Activated T-cell treated with anti-CD3 and anti-CD28 coated beads, Interleukin-2, amount 50 U/mL, for 72 hours (primary cell): Measurements from ENCODE around the gene NPRL2. TPM values are rescaled to one million over a fixed set of nuclear protein-coding genes. Genes with fewer than 3 reads are reported as not detected.

Source experiments
- ATAC-seq, 2 donors: fragments of 150-1000 bp; cut with Tn5 transposase; replicated peaks in 1 of 2; 2 replicates each; pipeline ENCODE4 v1.10.0; 2021; ENCODE audit warnings: moderate library complexity in 2 of 2, mild to moderate bottlenecking in 1 of 2
- DNase-seq, 2 donors: peaks; one replicate each; pipeline ENCODE4 v3.0.0; 2021 to 2022; ENCODE audit warnings: mixed read lengths in 1 of 2
- H3K27ac Mint-ChIP-seq: one replicate; pipeline ENCODE4 v1.8.0; 2022; ENCODE audit warnings: mild to moderate bottlenecking, moderate library complexity, mixed read lengths
- H3K27me3 Mint-ChIP-seq: one replicate; pipeline ENCODE4 v1.8.0; 2022; ENCODE audit warnings: low read depth, mixed read lengths
- H3K36me3 Mint-ChIP-seq, 2 donors: one replicate each; pipeline ENCODE4 v1.8.0; 2022; ENCODE audit warnings: mixed read lengths in 2 of 2, mild to moderate bottlenecking in 1 of 2; ENCODE audit not compliant: insufficient read depth in 2 of 2
- H3K4me1 Mint-ChIP-seq: one replicate; pipeline ENCODE4 v1.8.0; 2022; ENCODE audit warnings: low read depth, mixed read lengths
- H3K4me3 Mint-ChIP-seq, 2 donors: one replicate each; pipeline ENCODE4 v1.8.0; 2022; ENCODE audit warnings: mild to moderate bottlenecking in 2 of 2, mixed read lengths in 2 of 2, moderate library complexity in 2 of 2
- H3K9me3 Mint-ChIP-seq, 2 donors: one replicate each; pipeline ENCODE4 v1.8.0; 2022; ENCODE audit warnings: mixed read lengths in 2 of 2
- total RNA-seq, 2 donors: library from RNA; stranded (reverse); gene quantifications; one replicate each; pipeline ENCODE4 v1.2.3, GENCODE V29; 2022

Gene NPRL2
- total RNA-seq, 2 donors from 2014 or later = 46.0 to 46.4 TPM

DNA sequence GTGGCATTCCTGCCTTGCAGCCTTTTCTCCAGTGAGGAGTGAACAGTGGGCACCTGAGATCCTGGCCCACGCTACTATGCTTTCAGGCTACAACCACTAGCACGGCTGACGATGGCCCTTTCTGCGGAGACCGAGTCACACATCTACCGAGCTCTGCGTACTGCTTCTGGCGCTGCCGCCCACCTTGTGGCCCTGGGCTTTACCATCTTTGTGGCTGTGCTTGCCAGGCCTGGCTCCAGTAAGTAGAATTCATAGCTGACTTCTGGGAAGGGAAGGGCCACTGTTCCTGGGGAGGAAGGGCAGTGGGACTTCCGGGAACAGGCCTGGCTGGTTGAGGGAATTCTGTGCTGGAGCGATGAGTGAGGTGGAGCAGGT lies 735 bp upstream of the NPRL2 start:
- Mint-ChIP-seq H3K27me3 (no peaks in the 10 kb centered on the region), H3K36me3 (peaks cover 3 to 10% of the 10 kb centered on the region in 2 donors), H3K9me3 (no peaks in the 10 kb centered on the region), H3K27ac (peak overlapping the region; percentile 80), H3K4me1 (peaks cover 63% of the 10 kb centered on the region), H3K4me3 (peak overlapping the region; percentile 92 to 94)
- ATAC-seq (no peak), DNase-seq (no peak)

DNA sequence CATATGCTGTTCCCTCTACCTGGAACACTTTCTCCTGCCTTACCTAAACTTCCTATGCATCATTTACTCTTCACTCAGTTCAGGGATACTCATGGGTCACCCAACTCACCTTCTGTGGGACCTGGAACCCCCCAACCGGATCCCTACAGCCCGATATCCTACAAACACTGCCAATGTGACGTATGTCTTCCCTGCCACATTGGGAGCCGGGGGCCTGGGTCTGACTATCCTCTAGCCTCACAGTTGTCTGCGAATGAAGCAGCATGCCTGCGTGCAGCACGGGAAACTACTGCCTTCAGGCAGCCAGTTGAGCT lies 405 bp downstream of the NPRL2 start:
- Mint-ChIP-seq H3K4me1 (peaks cover 64% of the 10 kb centered on the region), H3K36me3 (peaks cover 3 to 10% of the 10 kb centered on the region in 2 donors), H3K4me3 (peak overlapping the region; percentile 92 to 94)

DNA sequence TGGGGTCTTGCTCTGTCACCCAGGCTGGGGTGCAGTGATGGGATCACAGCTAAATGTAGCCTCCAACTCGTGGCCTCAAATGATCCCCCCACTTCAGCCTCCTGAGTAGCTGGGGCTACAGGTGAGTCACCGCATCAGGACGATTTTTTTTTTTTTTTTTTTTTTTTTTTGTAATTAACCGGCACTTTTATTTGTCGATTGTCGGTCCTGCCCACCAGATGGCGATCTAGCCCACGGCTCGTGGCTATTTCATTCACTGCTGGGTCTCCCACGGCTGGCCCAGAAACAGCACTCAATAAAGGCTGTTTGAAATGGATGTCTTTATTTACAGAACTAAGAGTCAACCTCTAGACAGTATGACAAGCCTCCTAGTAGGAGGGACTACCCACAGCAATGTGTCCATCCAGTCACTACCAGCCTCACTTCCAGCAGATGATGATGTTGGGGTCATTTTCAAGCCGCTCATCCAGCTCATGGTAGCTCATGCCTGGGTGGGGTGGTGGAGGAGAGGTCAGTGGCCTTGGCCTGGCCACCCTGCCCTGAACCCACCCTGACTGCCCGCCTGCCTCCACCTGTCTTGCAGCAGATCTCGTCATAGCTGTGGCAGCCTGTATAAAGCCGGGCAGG lies 3.3 kb downstream of the NPRL2 start:
- Mint-ChIP-seq H3K4me3 (peak overlapping the region in 1 of 2 donors; percentile 53), H3K9me3 (no peaks in the 10 kb centered on the region), H3K4me1 (peaks cover 57% of the 10 kb centered on the region), H3K27me3 (no peaks in the 10 kb centered on the region), H3K36me3 (peaks cover 0 to 7% of the 10 kb centered on the region in 2 donors), H3K27ac (peak overlapping the region; percentile 27)
- DNase-seq (peak; percentile 73 to 76), ATAC-seq (no peak)

More for the DNA sequence above, 405 bp downstream of the NPRL2 start:
- DNase-seq = no peak
- no peak for ATAC-seq
- no peaks in the 10 kb centered on the region for H3K27me3 Mint-ChIP-seq
- H3K27ac Mint-ChIP-seq = peak overlapping the region; percentile 80
- no peaks in the 10 kb centered on the region for H3K9me3 Mint-ChIP-seq

DNA sequence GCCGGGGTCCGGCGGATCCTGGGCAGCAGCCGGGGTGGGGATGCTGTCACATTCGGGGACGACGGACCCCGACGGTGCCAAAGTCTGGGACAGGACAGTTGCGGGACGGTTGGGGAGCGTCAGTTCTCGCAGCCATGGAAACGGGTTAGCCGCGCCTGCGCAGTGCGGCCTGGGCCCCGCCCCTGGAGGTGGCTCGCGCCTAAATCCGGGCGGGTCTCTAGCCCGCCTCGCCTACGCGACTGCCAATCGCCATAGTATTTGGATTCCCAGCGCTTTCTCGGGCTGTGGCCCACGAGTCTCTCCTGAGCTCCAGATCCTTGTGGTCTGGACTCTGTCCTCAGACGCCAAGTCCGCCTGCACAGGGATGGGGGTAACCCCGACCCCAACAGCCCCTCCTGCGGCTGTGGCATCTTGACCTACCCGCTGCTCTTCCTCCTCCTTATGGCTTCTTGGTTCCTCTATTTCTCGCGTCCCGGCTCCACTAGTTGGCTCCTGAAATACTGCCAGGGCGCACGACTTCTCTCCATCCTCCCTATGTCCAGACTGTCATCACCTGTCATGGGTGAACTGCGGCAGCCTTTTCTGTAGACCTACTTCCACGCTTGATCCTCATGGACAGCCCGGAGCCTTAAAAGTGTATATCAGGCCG lies 4.9 kb downstream of the NPRL2 start, which contains the start of gene ZMYND10:
TSS of gene ZMYND10 (minus strand) at position 147 of the 649 bp plus-strand sequence. CDS start 153 bp downstream, outside the sequence.
- no peaks in the 10 kb centered on the region for H3K27me3 Mint-ChIP-seq
- no peaks in the 10 kb centered on the region for H3K9me3 Mint-ChIP-seq
- H3K4me3 Mint-ChIP-seq = peak within 1 kb of the TSS; percentile 79 to 87
- peaks cover 51% of the 10 kb centered on the region for H3K4me1 Mint-ChIP-seq
- H3K27ac Mint-ChIP-seq = peak within 1 kb of the TSS; percentile 48
- ATAC-seq = peak; percentile 28 to 43
- DNase-seq = peak; percentile 81 to 84
- peaks cover 0 to 7% of the 10 kb centered on the region in 2 donors for H3K36me3 Mint-ChIP-seq

DNA sequence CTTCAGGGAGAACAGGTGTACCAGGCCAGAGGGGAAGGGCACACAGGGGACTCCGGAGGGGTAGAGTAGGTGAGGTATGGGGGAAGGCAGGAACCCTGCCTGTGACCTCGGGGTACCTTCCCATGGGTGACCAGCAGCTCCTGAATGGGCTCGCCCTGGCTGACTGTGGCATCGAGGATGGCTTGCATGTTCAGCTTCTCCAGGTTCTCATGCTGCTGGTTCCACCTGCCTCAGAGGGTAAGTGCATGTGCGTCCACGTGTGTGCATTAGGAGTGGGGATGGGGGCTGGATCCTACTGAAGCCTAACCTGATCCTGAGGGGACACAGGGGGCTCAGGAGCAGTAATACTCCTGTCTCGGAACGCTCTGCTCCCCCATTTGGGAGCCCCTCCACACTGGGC lies 5.6 kb downstream of the NPRL2 start:
- Mint-ChIP-seq H3K27me3 (no peaks in the 10 kb centered on the region), H3K9me3 (no peaks in the 10 kb centered on the region), H3K27ac (no peak overlapping the region), H3K4me3 (peak overlapping the region; percentile 79 to 87), H3K36me3 (peaks cover 0 to 7% of the 10 kb centered on the region in 2 donors), H3K4me1 (peaks cover 46% of the 10 kb centered on the region)
- ATAC-seq = no peak
- DNase-seq = no peak

DNA sequence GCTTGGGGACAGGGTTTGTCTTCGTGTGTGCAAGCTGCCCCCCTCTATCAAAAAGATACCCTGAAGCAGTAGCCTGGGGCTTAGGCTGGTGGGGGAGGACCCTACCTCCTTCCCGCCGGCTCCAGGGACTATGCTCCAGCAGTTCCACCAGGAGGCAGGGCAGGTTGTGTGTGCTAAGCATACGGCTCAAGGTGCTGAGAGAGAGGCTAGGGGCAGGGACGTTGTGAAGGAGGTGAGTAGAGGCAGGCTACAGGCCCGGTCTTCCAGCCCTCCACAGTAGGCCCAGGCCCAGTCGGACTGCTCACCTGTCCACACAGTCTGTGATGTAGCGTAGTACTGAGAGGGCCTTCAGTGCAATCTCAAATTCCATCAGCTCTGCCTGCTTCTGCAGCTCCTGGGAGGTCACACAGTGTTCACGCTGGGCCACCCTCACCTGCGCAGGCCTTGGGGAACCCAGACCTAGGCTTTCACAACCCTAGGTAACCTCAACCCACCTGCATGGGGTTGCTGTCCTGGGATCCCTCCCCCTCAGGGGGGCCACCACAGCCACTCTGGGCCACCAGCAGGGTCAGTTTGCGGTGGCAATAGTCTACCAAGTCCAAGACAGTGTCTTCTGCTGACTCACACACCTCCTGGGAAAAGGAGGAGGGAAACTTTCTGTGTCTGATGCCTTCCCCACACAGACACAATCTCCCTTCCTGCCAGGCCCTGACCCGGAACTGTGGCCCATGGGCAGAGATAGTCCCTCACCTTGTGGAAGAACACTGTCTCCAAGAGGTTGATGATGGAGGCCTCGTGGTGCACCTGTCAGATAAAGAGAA lies 7.6 kb downstream of the NPRL2 start:
- no peak overlapping the region for H3K4me3 Mint-ChIP-seq
- H3K27ac Mint-ChIP-seq = no peak overlapping the region
- no peak for DNase-seq

DNA sequence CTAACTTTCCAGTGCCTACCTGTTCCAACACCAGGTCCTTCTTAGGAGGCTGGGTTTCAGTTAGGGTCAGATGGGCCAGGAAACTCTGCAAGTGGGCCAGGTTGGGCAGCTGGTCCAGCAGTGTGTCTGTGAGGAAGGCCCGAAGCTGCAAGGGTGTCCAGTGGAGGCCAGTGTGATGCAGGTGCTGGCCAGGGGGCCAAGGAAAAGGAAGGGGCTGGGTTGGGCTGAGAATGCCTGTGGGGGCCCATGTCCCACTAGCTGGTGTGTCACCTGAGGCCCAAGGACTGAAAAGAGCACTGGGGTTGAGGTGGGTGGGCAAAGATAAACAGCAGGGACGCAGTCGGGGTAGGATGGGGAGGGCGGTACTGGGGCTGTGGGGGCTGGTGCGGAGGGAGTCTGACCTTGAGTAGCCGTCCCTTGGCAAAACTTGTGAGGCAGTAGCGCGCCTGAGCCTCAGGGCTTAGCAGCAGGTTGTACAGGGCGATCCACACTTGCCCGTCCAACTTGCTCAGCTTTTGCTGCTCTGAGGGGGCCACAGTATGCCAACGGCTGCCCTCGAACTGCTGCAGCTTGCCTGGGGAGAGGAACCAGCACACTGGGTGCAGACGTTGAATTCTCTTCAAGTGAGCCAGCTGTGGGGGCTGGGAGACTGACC lies 8.5 kb downstream of the NPRL2 start:
- no peak for DNase-seq
- H3K27ac Mint-ChIP-seq = no peak overlapping the region
- peak overlapping the region in 1 of 2 donors; percentile 86 for H3K4me3 Mint-ChIP-seq

More for the DNA sequence above, 7.6 kb downstream of the NPRL2 start:
- no peaks in the 10 kb centered on the region for H3K27me3 Mint-ChIP-seq
- H3K36me3 Mint-ChIP-seq = peaks cover 8 to 13% of the 10 kb centered on the region in 2 donors
- H3K4me1 Mint-ChIP-seq = peaks cover 54% of the 10 kb centered on the region
- no peak for ATAC-seq
- no peaks in the 10 kb centered on the region for H3K9me3 Mint-ChIP-seq

DNA sequence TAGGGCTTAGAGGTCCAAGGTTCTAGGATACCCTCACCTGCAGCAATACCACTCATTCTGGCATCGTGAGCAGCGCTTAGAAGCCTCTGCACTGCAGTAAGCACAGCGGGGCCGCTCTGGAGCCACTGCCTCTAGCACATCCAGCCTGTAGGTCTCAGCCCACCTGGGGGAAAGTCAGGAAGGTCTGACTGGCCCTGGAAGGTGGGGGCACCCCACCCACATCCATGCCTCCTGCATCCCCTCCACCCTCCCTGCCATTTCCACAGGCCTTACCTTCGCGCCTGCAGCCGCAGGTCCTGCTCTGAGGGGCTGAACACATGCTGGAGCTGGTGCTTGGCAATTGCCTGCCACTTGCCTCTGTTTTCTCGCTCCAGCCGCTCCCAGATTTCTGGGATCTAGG lies 9.0 kb downstream of the NPRL2 start:
- no peak for DNase-seq
- no peaks in the 10 kb centered on the region for H3K9me3 Mint-ChIP-seq

More for the DNA sequence above, 8.5 kb downstream of the NPRL2 start:
- H3K9me3 Mint-ChIP-seq = no peaks in the 10 kb centered on the region
- ATAC-seq = no peak
- no peaks in the 10 kb centered on the region for H3K27me3 Mint-ChIP-seq
- peaks cover 48% of the 10 kb centered on the region for H3K4me1 Mint-ChIP-seq
- peaks cover 8 to 12% of the 10 kb centered on the region in 2 donors for H3K36me3 Mint-ChIP-seq

DNA sequence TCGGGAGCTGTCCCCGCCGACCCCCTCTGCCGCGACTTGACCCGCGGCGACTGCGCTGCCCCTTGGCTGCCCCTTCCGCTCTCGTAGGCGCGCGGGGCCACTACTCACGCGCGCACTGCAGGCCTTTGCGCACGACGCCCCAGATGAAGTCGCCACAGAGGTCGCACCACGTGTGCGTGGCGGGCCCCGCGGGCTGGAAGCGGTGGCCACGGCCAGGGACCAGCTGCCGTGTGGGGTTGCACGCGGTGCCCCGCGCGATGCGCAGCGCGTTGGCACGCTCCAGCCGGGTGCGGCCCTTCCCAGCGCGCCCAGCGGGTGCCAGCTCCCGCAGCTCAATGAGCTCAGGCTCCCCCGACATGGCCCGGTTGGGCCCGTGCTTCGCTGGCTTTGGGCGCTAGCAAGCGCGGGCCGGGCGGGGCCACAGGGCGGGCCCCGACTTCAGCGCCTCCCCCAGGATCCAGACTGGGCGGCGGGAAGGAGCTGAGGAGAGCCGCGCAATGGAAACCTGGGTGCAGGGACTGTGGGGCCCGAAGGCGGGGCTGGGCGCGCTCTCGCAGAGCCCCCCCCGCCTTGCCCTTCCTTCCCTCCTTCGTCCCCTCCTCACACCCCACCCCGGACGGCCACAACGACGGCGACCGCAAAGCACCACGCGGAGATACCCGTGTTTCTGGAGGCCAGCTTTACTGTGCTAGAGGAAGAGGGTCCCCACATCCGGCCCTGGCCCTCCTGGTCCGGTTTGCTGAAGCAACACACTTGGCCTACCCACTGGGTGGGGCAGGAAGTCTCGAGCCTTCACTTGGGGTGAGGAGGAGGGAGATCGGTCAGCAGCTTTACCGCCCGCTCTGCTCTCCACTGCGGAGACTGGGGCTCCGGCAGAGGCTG lies 9.9 kb downstream of the NPRL2 start, which contains the start of gene RASSF1:
TSS of gene RASSF1 (minus strand) at position 389 of the 882 bp plus-strand sequence. CDS start at position 358, 31 bp downstream.
- H3K4me1 Mint-ChIP-seq = peaks cover 46% of the 10 kb centered on the region
- peak within 1 kb of the TSS; percentile 97 for H3K27ac Mint-ChIP-seq
- peak; percentile 67 to 83 for DNase-seq

More for the DNA sequence above, 9.0 kb downstream of the NPRL2 start:
- H3K4me1 Mint-ChIP-seq = peaks cover 46% of the 10 kb centered on the region
- no peaks in the 10 kb centered on the region for H3K27me3 Mint-ChIP-seq
- peak overlapping the region; percentile 86 to 92 for H3K4me3 Mint-ChIP-seq
- H3K27ac Mint-ChIP-seq = no peak overlapping the region
- ATAC-seq = no peak
- peaks cover 10 to 15% of the 10 kb centered on the region in 2 donors for H3K36me3 Mint-ChIP-seq

DNA sequence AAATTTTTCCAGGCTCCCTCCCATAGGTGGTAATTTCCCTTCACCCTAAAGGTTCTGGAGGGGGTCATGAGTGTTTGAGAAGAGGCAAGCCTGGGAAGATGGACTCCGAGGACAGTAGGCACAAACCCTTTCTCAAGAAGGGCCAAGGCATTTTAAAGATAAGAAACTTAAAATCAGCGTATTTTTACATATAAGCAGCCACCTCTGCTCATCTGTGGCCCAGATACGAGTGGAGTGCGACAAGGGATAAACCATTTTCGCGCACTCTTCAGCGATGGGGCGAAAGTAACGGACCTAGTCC lies 10.5 kb downstream of the NPRL2 start:
- Mint-ChIP-seq H3K9me3 (no peaks in the 10 kb centered on the region), H3K27ac (peak overlapping the region; percentile 97), H3K4me1 (peaks cover 47% of the 10 kb centered on the region), H3K27me3 (no peaks in the 10 kb centered on the region), H3K4me3 (peak overlapping the region; percentile 86 to 92), H3K36me3 (peaks cover 16 to 20% of the 10 kb centered on the region in 2 donors)
- DNase-seq = no peak
- ATAC-seq = no peak

More for the DNA sequence above, 9.9 kb downstream of the NPRL2 start, which contains the start of gene RASSF1:
- peak within 1 kb of the TSS; percentile 86 to 92 for H3K4me3 Mint-ChIP-seq
- ATAC-seq = peak; percentile 14 to 51
- H3K36me3 Mint-ChIP-seq = peaks cover 12 to 17% of the 10 kb centered on the region in 2 donors
- H3K9me3 Mint-ChIP-seq = no peaks in the 10 kb centered on the region
- H3K27me3 Mint-ChIP-seq = no peaks in the 10 kb centered on the region

DNA sequence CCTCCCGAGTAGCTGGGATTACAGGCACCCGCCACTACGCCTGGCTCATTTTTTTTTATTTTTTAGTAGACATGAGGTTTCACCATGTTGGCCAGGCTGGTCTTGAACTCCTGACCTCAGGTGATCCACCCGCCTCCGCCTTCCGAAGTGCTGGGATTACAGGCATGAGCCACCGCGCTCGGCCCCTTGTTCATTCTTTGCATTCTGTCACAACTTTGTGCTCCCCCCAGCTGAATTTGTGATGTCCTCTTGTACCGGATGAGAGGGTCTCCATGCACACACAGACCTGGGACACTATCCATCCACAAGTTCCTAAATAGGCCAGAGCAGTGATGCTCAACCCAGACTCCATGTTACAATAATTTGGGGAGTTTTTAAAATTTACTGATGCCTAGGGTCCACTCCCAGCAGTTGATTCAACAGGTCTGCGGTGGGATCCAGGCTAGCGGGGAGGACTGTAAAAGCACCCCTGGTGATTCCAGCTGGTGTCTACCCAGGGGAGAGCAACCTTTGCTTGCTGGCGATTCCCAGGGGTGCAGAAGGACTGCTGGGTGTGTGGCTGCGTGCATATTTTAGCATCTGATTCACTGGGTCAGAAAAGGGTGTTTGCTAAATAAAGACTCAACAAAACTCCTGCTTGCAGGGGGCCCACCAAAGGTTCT lies 11.0 kb downstream of the NPRL2 start:
- Mint-ChIP-seq H3K27me3 (no peaks in the 10 kb centered on the region), H3K27ac (peak overlapping the region; percentile 97), H3K4me1 (peaks cover 52% of the 10 kb centered on the region), H3K36me3 (peaks cover 17 to 20% of the 10 kb centered on the region in 2 donors), H3K9me3 (no peaks in the 10 kb centered on the region), H3K4me3 (peak overlapping the region; percentile 86 to 92)
- ATAC-seq (no peak), DNase-seq (no peak)
